Neural progenitor cell (in vitro differentiated cells): Measurements from ENCODE around the gene TEX101.
"Not testable (repeated sequence)": the region's sequence is repeated elsewhere in the genome, so short reads cannot be mapped to it uniquely, and the experiment has no call there.

Experiments
- EZH2 ChIP-seq: fragments of 200-600 bp; sonication (generic); IDR thresholded peaks from 2 replicates; pipeline ENCODE4 v1.6.1; 2017; ENCODE audit warnings: antibody characterized with exemption, mild to moderate bottlenecking, moderate library complexity
- EZH2phosphoT487 ChIP-seq: fragments of 200-600 bp; sonication (generic); IDR thresholded peaks from 2 replicates; pipeline ENCODE4 v1.6.1; 2017; ENCODE audit warnings: antibody characterized with exemption
- TF ChIP-seq, protein P1 (sequence below): fragments of 200-600 bp; sonication (generic); IDR thresholded peaks from 2 replicates; pipeline ENCODE4 v1.5.1; 2017; ENCODE audit warnings: antibody characterized with exemption, mild to moderate bottlenecking

GRCh38 chr19:43368897-43369296, 45.8 kb upstream of the TEX101 start:
- TF ChIP-seq, protein P1, sequence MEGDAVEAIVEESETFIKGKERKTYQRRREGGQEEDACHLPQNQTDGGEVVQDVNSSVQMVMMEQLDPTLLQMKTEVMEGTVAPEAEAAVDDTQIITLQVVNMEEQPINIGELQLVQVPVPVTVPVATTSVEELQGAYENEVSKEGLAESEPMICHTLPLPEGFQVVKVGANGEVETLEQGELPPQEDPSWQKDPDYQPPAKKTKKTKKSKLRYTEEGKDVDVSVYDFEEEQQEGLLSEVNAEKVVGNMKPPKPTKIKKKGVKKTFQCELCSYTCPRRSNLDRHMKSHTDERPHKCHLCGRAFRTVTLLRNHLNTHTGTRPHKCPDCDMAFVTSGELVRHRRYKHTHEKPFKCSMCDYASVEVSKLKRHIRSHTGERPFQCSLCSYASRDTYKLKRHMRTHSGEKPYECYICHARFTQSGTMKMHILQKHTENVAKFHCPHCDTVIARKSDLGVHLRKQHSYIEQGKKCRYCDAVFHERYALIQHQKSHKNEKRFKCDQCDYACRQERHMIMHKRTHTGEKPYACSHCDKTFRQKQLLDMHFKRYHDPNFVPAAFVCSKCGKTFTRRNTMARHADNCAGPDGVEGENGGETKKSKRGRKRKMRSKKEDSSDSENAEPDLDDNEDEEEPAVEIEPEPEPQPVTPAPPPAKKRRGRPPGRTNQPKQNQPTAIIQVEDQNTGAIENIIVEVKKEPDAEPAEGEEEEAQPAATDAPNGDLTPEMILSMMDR: not testable (repeated sequence)
- not testable (repeated sequence) for TF ChIP-seq EZH2phosphoT487, EZH2
